GM23338 (cell line): ENCODE measurements around the gene SENP3. TPM values are rescaled to one million over a fixed set of nuclear protein-coding genes. Genes with fewer than 3 reads are reported as not detected.

Experiments
- ATAC-seq: fragments of 200-7000 bp; cut with Tn5 transposase; 3 replicates; pipeline ENCODE4 v1.9.1; 2020
- DNase-seq: peaks from one replicate; pipeline ENCODE4 v3.0.0-alpha.2; 2015; ENCODE audit warnings: low spot score
- H2AFZ ChIP-seq: fragments of 200-600 bp; sonication (generic); 2 replicates; pipeline ENCODE4 v1.8.0; 2016; ENCODE audit warnings: antibody characterized with exemption, mild to moderate bottlenecking, moderate library complexity
- H3F3A ChIP-seq: fragments of 200-600 bp; sonication (generic); replicated peaks from 2 replicates; pipeline ENCODE4 v1.8.0; 2017; ENCODE audit warnings: antibody characterized with exemption, mixed run types, low read depth
- H3K27ac ChIP-seq: fragments of 200-600 bp; sonication (generic); 2 replicates; pipeline ENCODE4 v1.6.1; 2016; ENCODE audit warnings: low read depth
- H3K27me3 ChIP-seq: fragments of 200-600 bp; sonication (generic); 2 replicates; pipeline ENCODE4 v1.8.0; 2016; ENCODE audit warnings: mild to moderate bottlenecking, mixed run types, moderate library complexity; ENCODE audit not compliant: insufficient read depth
- H3K36me3 ChIP-seq: fragments of 200-600 bp; sonication (generic); 2 replicates; pipeline ENCODE4 v1.8.0; 2016; ENCODE audit warnings: mild to moderate bottlenecking; ENCODE audit not compliant: insufficient read depth
- H3K4me1 ChIP-seq: fragments of 200-600 bp; sonication (generic); 2 replicates; pipeline ENCODE4 v1.8.0; 2016; ENCODE audit warnings: mild to moderate bottlenecking, moderate library complexity; ENCODE audit not compliant: insufficient read depth
- H3K4me2 ChIP-seq: fragments of 200-600 bp; sonication (generic); 2 replicates; pipeline ENCODE4 v1.7.1; 2017; ENCODE audit warnings: mixed run types
- H3K4me3 ChIP-seq: fragments of 200-600 bp; sonication (generic); 2 replicates; pipeline ENCODE4 v1.6.1; 2016; ENCODE audit warnings: mixed run types
- H3K79me2 ChIP-seq: fragments of 200-600 bp; sonication (generic); replicated peaks from 2 replicates; pipeline ENCODE4 v1.8.0; 2017; ENCODE audit warnings: mild to moderate bottlenecking; ENCODE audit not compliant: insufficient read depth
- H3K9me2 ChIP-seq: fragments of 200-600 bp; sonication (generic); 2 replicates; pipeline ENCODE4 v1.8.0; 2017; ENCODE audit not compliant: insufficient read depth
- H4K20me1 ChIP-seq: fragments of 200-600 bp; sonication (generic); replicated peaks from 2 replicates; pipeline ENCODE4 v1.8.0; 2017; ENCODE audit warnings: mild to moderate bottlenecking; ENCODE audit not compliant: insufficient read depth
- H3K27ac Mint-ChIP-seq: 2 replicates; pipeline ENCODE4 v1.8.0; 2020; ENCODE audit warnings: inconsistent platforms, mild to moderate bottlenecking, moderate library complexity, mixed read lengths
- H3K27me3 Mint-ChIP-seq: 3 replicates; pipeline ENCODE4 v1.8.0; 2022; ENCODE audit warnings: low read depth, mild to moderate bottlenecking, moderate library complexity, mixed read lengths, inconsistent platforms; ENCODE audit not compliant: insufficient read depth, poor library complexity
- H3K36me3 Mint-ChIP-seq: 3 replicates; pipeline ENCODE4 v1.8.0; 2021; ENCODE audit warnings: low read depth, mild to moderate bottlenecking, inconsistent platforms, moderate library complexity, mixed read lengths
- H3K4me1 Mint-ChIP-seq: 3 replicates; pipeline ENCODE4 v1.8.0; 2020; ENCODE audit warnings: mild to moderate bottlenecking, inconsistent platforms, mixed read lengths
- H3K4me3 Mint-ChIP-seq: 3 replicates; pipeline ENCODE4 v1.8.0; 2021; ENCODE audit warnings: moderate library complexity, mild to moderate bottlenecking, inconsistent platforms, mixed read lengths
- H3K9me3 Mint-ChIP-seq: 3 replicates; pipeline ENCODE4 v1.8.0; 2020; ENCODE audit warnings: moderate library complexity, mild to moderate bottlenecking, inconsistent platforms, mixed read lengths
- CREB1 ChIP-seq: fragments of 250-450 bp; sonication (Bioruptor Pico); IDR thresholded peaks from 2 replicates; pipeline ENCODE4 v1.5.0; 2020; ENCODE audit warnings: low read depth, mild to moderate bottlenecking, moderate library complexity
- EZH2 ChIP-seq: fragments of 200-600 bp; sonication (generic); IDR thresholded peaks from one replicate; pipeline ENCODE4 v1.8.0; 2017; ENCODE audit warnings: antibody characterized with exemption, mild to moderate bottlenecking, low read depth; ENCODE audit not compliant: unreplicated experiment
- EZH2phosphoT487 ChIP-seq: fragments of 200-600 bp; sonication (generic); IDR thresholded peaks from one replicate; pipeline ENCODE4 v1.8.1; 2018; ENCODE audit warnings: antibody characterized with exemption; ENCODE audit not compliant: unreplicated experiment
- NANOG ChIP-seq: IDR thresholded peaks from 2 replicates; pipeline ENCODE4 v1.6.1; 2016; ENCODE audit warnings: antibody characterized with exemption, borderline replicate concordance
- POLR2AphosphoS5 ChIP-seq: IDR thresholded peaks from 2 replicates; pipeline ENCODE4 v1.6.1; 2016; ENCODE audit warnings: antibody characterized with exemption, low read depth
- STAT1 ChIP-seq: IDR thresholded peaks from one replicate; pipeline ENCODE4 v1.6.1; 2016; ENCODE audit warnings: antibody characterized with exemption; ENCODE audit not compliant: unreplicated experiment
- ZNF331 ChIP-seq: fragments of 250-450 bp; sonication (Bioruptor Pico); IDR thresholded peaks from 2 replicates; pipeline ENCODE4 v1.5.0; 2020; ENCODE audit warnings: low read depth, mild to moderate bottlenecking, moderate library complexity
- ZNF462 ChIP-seq: fragments of 250-450 bp; sonication (Bioruptor Pico); IDR thresholded peaks from 2 replicates; pipeline ENCODE4 v1.5.0; 2020; ENCODE audit warnings: mild to moderate bottlenecking, moderate library complexity
- polyA plus RNA-seq: library from polyadenylated mRNA; unstranded; fragments of >200 nt; fragmentation: Nextera tagmentation; extraction: Ambion mirVana; gene quantifications from 2 replicates; pipeline ENCODE4 v1.2.1, GENCODE V29; 2016
- total RNA-seq: library from RNA; depleted of rRNA; stranded (reverse); fragments of >200 nt; shearing (Covaris generic); gene quantifications from 2 replicates; pipeline ENCODE4 v1.2.3, GENCODE V29; 2014
- TF ChIP-seq, protein P1 (sequence below), 2 experiments: fragments of 200-600 bp in 1 of 2; sonication (generic) in 1 of 2; conservative IDR thresholded peaks; 2 replicates each; pipeline versions ENCODE4 v1.5.1 to v1.6.1; 2016 to 2017; ENCODE audit warnings: antibody characterized with exemption in 2 of 2, low read depth in 2 of 2, mild to moderate bottlenecking in 2 of 2, moderate library complexity in 1 of 2

Gene SENP3
- total and polyA plus RNA-seq, 2 experiments from 2014 or later, result 6.5 to 138 TPM

DNA sequence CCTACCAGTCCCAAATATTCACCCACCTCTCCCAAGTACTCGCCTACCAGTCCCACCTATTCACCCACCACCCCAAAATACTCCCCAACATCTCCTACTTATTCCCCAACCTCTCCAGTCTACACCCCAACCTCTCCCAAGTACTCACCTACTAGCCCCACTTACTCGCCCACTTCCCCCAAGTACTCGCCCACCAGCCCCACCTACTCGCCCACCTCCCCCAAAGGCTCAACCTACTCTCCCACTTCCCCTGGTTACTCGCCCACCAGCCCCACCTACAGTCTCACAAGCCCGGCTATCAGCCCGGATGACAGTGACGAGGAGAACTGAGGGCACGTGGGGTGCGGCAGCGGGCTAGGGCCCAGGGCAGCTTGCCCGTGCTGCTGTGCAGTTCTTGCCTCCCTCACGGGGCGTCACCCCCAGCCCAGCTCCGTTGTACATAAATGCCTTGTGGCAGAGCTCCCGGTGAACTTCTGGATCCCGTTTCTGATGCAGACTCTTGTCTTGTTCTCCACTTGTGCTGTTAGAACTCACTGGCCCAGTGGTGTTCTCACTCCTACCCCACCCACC is 47.8 kb upstream of the SENP3 start:
- Mint-ChIP-seq H3K4me1 (0 out of 3 replicates have a peak, but pooled peaks cover 2% of the 10 kb centered on the region), H3K27me3 (peaks cover 13% of the 10 kb centered on the region), H3K9me3 (no peaks in the 10 kb centered on the region; the same call in 2 of the 3 replicates), H3K4me3 (no peak overlapping the region), H3K36me3 (peaks cover 52% of the 10 kb centered on the region), H3K27ac (no peak overlapping the region)
- ATAC-seq, result no peak; the same call in 1 of the 3 replicates
- Histone ChIP-seq H3K4me1 (no peaks in the 10 kb centered on the region), H3K27me3 (no peaks in the 10 kb centered on the region), H3K4me2 (no peak overlapping the region), H3K79me2 (no peaks in the 10 kb centered on the region), H3F3A (0 out of 2 replicates have a peak, but pooled peaks cover 2% of the 10 kb centered on the region), H3K9me2 (no peaks in the 10 kb centered on the region), H2AFZ (no peak overlapping the region), H3K4me3 (no peak overlapping the region), H4K20me1 (no peaks in the 10 kb centered on the region), H3K27ac (no peak overlapping the region), H3K36me3 (peaks cover 3% of the 10 kb centered on the region; the same call in 1 of the 2 replicates)
- TF ChIP-seq, protein P1, sequence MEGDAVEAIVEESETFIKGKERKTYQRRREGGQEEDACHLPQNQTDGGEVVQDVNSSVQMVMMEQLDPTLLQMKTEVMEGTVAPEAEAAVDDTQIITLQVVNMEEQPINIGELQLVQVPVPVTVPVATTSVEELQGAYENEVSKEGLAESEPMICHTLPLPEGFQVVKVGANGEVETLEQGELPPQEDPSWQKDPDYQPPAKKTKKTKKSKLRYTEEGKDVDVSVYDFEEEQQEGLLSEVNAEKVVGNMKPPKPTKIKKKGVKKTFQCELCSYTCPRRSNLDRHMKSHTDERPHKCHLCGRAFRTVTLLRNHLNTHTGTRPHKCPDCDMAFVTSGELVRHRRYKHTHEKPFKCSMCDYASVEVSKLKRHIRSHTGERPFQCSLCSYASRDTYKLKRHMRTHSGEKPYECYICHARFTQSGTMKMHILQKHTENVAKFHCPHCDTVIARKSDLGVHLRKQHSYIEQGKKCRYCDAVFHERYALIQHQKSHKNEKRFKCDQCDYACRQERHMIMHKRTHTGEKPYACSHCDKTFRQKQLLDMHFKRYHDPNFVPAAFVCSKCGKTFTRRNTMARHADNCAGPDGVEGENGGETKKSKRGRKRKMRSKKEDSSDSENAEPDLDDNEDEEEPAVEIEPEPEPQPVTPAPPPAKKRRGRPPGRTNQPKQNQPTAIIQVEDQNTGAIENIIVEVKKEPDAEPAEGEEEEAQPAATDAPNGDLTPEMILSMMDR (conservative IDR thresholded peaks at IDR 0.05; ENCODE audit: low read depth in 2 of 2), result 0 out of 4 replicates have a peak, but pooled peaks of 1 of the 2 experiments have one; percentile 2
- TF ChIP-seq POLR2AphosphoS5 (no peak), EZH2phosphoT487 (no peak), NANOG (no peak)
- no peak for DNase-seq

DNA sequence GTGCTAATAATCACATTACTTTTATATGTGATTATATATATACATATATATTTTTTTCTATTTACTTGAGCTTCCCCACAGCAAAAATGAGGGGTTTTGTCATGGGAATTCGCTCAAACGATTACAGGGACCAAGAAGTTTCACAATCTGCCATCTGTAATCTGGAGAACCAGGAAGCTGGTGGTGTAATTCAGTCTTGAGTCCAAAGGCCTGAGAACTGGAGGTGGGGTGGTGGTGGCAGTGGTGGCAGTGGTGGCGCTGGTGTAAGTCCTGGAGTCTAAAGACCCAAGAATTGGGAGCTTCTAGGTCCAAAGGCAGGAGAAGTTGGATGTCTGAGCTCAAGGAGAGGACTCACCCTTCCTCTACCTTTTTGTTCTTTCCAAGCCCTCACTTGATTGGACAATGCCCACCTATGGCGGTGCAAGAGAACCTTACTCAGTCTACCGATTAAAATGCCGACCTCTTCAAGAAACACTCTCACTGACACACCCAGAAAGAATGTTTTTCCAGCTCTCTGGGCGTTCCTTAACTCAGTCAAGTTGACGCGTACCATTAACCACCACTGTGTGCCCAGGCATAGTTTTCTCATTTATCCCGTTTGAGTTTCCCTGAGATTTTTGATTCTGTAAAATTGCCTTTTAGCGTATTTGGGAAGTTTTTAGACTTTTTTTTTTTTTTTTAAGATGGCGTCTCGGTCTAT is 45.7 kb upstream of the SENP3 start:
- Histone ChIP-seq H3K9me2 (no peaks in the 10 kb centered on the region), H4K20me1 (no peaks in the 10 kb centered on the region), H3K79me2 (no peaks in the 10 kb centered on the region), H3K27ac (no peak overlapping the region), H3K4me3 (no peak overlapping the region), H3K27me3 (no peaks in the 10 kb centered on the region), H2AFZ (no peak overlapping the region), H3K4me1 (no peaks in the 10 kb centered on the region), H3F3A (no peaks in the 10 kb centered on the region; the same call in 1 of the 2 replicates), H3K4me2 (no peak overlapping the region), H3K36me3 (no peaks in the 10 kb centered on the region)
- peaks cover 31% of the 10 kb centered on the region for H3K36me3 Mint-ChIP-seq
- H3K27ac Mint-ChIP-seq, result no peak overlapping the region
- peaks cover 9% of the 10 kb centered on the region for H3K27me3 Mint-ChIP-seq
- H3K9me3 Mint-ChIP-seq, result no peaks in the 10 kb centered on the region; the same call in 2 of the 3 replicates
- H3K4me3 Mint-ChIP-seq, result no peak overlapping the region
- DNase-seq, result no peak
- no peak for TF ChIP-seq STAT1
- TF ChIP-seq CREB1 (CRISPR knock-in tag), result no peak
- TF ChIP-seq NANOG, result no peak
- no peak for TF ChIP-seq ZNF331 (CRISPR knock-in tag)
- TF ChIP-seq EZH2, result no peak
- no peak for TF ChIP-seq ZNF462 (CRISPR knock-in tag)
- no peak for ATAC-seq
- 0 out of 3 replicates have a peak, but pooled peaks cover 2% of the 10 kb centered on the region for H3K4me1 Mint-ChIP-seq
